Caco-2 (cell line): ENCODE results near the gene WDR27. TPM values are rescaled to one million over a fixed set of nuclear protein-coding genes. Genes with fewer than 3 reads are reported as not detected.

Experiments
- BruUV-seq: library from RNA; stranded (reverse); fragments of 400-500 nt; replicated peaks from 2 replicates; lab custom pipeline; 2021; lab: Mats Ljungman, UMichigan
- CTCF ChIA-PET: fragments of 300-600 bp; sonication (Branson Sonifier 250); formaldehyde crosslinking; loops from one replicate; lab custom pipeline; 2022; ENCODE audit warnings: antibody characterized with exemption; lab: Charles Lee
- POLR2A ChIA-PET: fragments of 300-600 bp; sonication (Branson Sonifier 250); formaldehyde crosslinking; loops from one replicate; lab custom pipeline; 2022; ENCODE audit warnings: antibody characterized with exemption; lab: Charles Lee
- DNase-seq, 2 experiments: peaks; one replicate each; pipeline versions ENCODE4 v3.0.0 to v3.0.0-alpha.2; 2020 to 2022
- H3K27me3 ChIP-seq: replicated peaks from 2 replicates; pipeline ENCODE4 v1.6.0; 2011; ENCODE audit warnings: low read length; ENCODE audit not compliant: control insufficient read depth, insufficient read depth
- H3K36me3 ChIP-seq: 2 replicates; pipeline ENCODE4 v1.5.1; 2011; ENCODE audit warnings: low read length; ENCODE audit not compliant: control insufficient read depth, insufficient read depth
- H3K4me1 ChIP-seq: fragments of 250-450 bp; sonication (Bioruptor Pico); 2 replicates; pipeline ENCODE4 v1.5.1; 2020; ENCODE audit warnings: mild to moderate bottlenecking
- H3K4me3 ChIP-seq: 2 replicates; pipeline ENCODE4 v1.5.1; 2011; ENCODE audit warnings: low read depth, mild to moderate bottlenecking, control low read depth, low read length
- H3K9me3 ChIP-seq: fragments of 250-450 bp; sonication (Bioruptor Pico); 2 replicates; pipeline ENCODE4 v1.5.1; 2020; ENCODE audit warnings: mild to moderate bottlenecking, moderate library complexity
- H3K27ac Mint-ChIP-seq: one replicate; pipeline ENCODE4 v1.8.0; 2022; ENCODE audit warnings: mixed read lengths; ENCODE audit not compliant: unreplicated experiment
- H3K27me3 Mint-ChIP-seq: one replicate; pipeline ENCODE4 v1.8.0; 2022; ENCODE audit warnings: mixed read lengths; ENCODE audit not compliant: insufficient read depth, unreplicated experiment
- H3K36me3 Mint-ChIP-seq: one replicate; pipeline ENCODE4 v1.8.0; 2022; ENCODE audit warnings: mild to moderate bottlenecking, mixed read lengths; ENCODE audit not compliant: insufficient read depth, unreplicated experiment
- H3K4me1 Mint-ChIP-seq: one replicate; pipeline ENCODE4 v1.8.0; 2022; ENCODE audit warnings: low read depth, mixed read lengths; ENCODE audit not compliant: unreplicated experiment
- H3K4me3 Mint-ChIP-seq: one replicate; pipeline ENCODE4 v1.8.0; 2022; ENCODE audit warnings: mild to moderate bottlenecking, moderate library complexity, mixed read lengths; ENCODE audit not compliant: unreplicated experiment
- H3K9me3 Mint-ChIP-seq: one replicate; pipeline ENCODE4 v1.8.0; 2022; ENCODE audit warnings: mixed read lengths; ENCODE audit not compliant: unreplicated experiment
- intact Hi-C: fragments of 100-400 bp; cut with micrococcal nuclease; formaldehyde crosslinking; loops from one replicate; pipeline ENCODE4 v1.10.0; 2022; ENCODE audit not compliant: unreplicated experiment
- total RNA-seq: library from RNA; stranded (reverse); gene quantifications from 2 replicates; pipeline ENCODE4 v1.2.3, GENCODE V29; 2022
- TF ChIP-seq, protein P1 (sequence below), 2 experiments: fragments of 200-600 bp in 1 of 2; IDR thresholded peaks; 1 replicate in 1 of 2; 2 replicates in 1 of 2; pipeline versions ENCODE4 v1.5.1 to v1.8.0; 2011 to 2022; ENCODE audit warnings: antibody characterized with exemption in 1 of 2, control low read depth in 1 of 2, inconsistent platforms in 1 of 2, low read depth in 1 of 2, low read length in 1 of 2, mild to moderate bottlenecking in 1 of 2, moderate library complexity in 1 of 2; ENCODE audit not compliant: insufficient read depth in 1 of 2, severe bottlenecking in 1 of 2, unreplicated experiment in 1 of 2

WDR27 gene
- total RNA-seq, 1 experiment from 2014 or later: 62.9 TPM

DNA sequence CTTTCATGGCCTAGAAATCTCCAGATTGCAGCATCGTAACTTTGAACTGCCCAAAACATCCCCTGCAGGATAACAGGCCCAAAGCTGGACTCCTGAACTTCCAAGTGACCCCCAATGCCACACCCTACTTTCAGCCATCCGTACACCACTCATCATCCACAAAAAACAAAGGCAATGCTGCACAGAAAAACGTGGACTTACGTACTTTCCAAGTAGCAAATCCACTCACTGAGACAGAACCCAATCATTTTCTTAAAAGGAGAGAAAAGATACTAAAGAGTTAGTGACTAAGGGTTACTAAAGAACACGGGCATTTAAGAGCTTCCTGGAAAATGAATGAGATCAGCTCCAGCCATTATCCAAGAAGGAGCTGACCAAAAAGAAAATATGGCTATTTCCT is 211.0 kb downstream of the WDR27 start:
- TF ChIP-seq, protein P1, sequence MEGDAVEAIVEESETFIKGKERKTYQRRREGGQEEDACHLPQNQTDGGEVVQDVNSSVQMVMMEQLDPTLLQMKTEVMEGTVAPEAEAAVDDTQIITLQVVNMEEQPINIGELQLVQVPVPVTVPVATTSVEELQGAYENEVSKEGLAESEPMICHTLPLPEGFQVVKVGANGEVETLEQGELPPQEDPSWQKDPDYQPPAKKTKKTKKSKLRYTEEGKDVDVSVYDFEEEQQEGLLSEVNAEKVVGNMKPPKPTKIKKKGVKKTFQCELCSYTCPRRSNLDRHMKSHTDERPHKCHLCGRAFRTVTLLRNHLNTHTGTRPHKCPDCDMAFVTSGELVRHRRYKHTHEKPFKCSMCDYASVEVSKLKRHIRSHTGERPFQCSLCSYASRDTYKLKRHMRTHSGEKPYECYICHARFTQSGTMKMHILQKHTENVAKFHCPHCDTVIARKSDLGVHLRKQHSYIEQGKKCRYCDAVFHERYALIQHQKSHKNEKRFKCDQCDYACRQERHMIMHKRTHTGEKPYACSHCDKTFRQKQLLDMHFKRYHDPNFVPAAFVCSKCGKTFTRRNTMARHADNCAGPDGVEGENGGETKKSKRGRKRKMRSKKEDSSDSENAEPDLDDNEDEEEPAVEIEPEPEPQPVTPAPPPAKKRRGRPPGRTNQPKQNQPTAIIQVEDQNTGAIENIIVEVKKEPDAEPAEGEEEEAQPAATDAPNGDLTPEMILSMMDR (IDR thresholded peaks at IDR 0.05; ENCODE audit: insufficient read depth in 1 of 2, low read depth in 1 of 2, low read length in 1 of 2, severe bottlenecking in 1 of 2, unreplicated experiment in 1 of 2): no peak
- Histone ChIP-seq H3K36me3 (no peaks in the 10 kb centered on the region), H3K27me3 (no peaks in the 10 kb centered on the region), H3K9me3 (no peaks in the 10 kb centered on the region), H3K4me3 (no peak overlapping the region), H3K4me1 (no peaks in the 10 kb centered on the region)
- no TSS peak for BruUV-seq
- Mint-ChIP-seq H3K4me1 (no peaks in the 10 kb centered on the region), H3K36me3 (no peaks in the 10 kb centered on the region), H3K27me3 (no peaks in the 10 kb centered on the region), H3K9me3 (no peaks in the 10 kb centered on the region), H3K4me3 (no peak overlapping the region), H3K27ac (no peak overlapping the region)
- ChIA-PET POLR2A (no interaction called here), CTCF (no interaction called here)
- intact Hi-C loops: no loop called here
- no peak for DNase-seq

- CTCF ChIA-PET: no interaction called here
- TF ChIP-seq, protein P1 (IDR thresholded peaks at IDR 0.05; ENCODE audit: insufficient read depth in 1 of 2, low read depth in 1 of 2, low read length in 1 of 2, severe bottlenecking in 1 of 2, unreplicated experiment in 1 of 2): no peak
- no TSS peak for BruUV-seq
- intact Hi-C loops: no loop called here
- Histone ChIP-seq H3K4me3 (no peak overlapping the region), H3K36me3 (no peaks in the 10 kb centered on the region), H3K4me1 (no peaks in the 10 kb centered on the region), H3K27me3 (no peaks in the 10 kb centered on the region), H3K9me3 (no peaks in the 10 kb centered on the region)
- no peaks in the 10 kb centered on the region for H3K27me3 Mint-ChIP-seq
- POLR2A ChIA-PET: no interaction called here
- no peaks in the 10 kb centered on the region for H3K9me3 Mint-ChIP-seq
- H3K27ac Mint-ChIP-seq: no peak overlapping the region
- no peaks in the 10 kb centered on the region for H3K4me1 Mint-ChIP-seq
- H3K36me3 Mint-ChIP-seq: no peaks in the 10 kb centered on the region
- no peak overlapping the region for H3K4me3 Mint-ChIP-seq
- no peak for DNase-seq
These were observed 211.6 kb downstream of the WDR27 start for GRCh38 chr6:169490246-169490641.

DNA sequence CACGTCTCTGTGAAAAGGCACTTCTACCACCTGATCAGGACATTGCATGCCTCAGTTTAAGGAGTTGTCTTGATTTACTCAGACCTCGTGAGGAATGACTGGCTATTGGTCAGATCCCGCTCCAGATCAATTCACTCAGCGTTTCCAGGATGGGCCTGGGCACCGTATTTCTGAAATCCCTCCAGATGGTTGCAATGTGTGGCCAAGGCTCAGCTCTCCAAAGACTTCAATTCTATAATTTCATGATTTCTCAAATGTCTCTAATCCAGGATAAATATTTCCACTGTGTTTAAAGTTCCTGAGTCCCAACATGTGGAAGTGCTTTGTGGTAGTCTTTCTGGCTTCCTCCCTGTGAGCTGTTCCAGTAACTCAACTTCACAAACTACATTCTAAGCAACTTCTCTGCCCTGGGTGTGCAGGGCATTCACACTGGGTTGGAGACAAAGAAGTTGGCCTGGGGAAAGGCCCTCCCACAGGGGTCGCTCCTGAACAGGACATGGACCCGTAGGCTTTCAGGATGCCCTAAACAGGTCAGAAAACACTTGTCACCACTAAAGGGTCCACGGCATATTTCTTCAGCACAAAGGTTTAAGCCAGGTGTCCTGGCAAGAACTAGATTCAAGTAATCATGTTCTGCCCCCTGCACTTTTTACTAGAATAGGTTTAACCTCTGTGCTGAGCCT is 212.1 kb downstream of the WDR27 start:
- Mint-ChIP-seq H3K27me3 (no peaks in the 10 kb centered on the region), H3K9me3 (no peaks in the 10 kb centered on the region), H3K4me3 (no peak overlapping the region), H3K36me3 (no peaks in the 10 kb centered on the region), H3K4me1 (no peaks in the 10 kb centered on the region), H3K27ac (no peak overlapping the region)
- Histone ChIP-seq H3K9me3 (no peaks in the 10 kb centered on the region), H3K36me3 (no peaks in the 10 kb centered on the region), H3K4me3 (no peak overlapping the region), H3K4me1 (no peaks in the 10 kb centered on the region), H3K27me3 (no peaks in the 10 kb centered on the region)
- CTCF ChIA-PET: no interaction called here
- TF ChIP-seq, protein P1 (IDR thresholded peaks at IDR 0.05; ENCODE audit: insufficient read depth in 1 of 2, low read depth in 1 of 2, low read length in 1 of 2, severe bottlenecking in 1 of 2, unreplicated experiment in 1 of 2): no peak
- DNase-seq: no peak
- no TSS peak for BruUV-seq
- intact Hi-C loops: no loop called here
- POLR2A ChIA-PET: no interaction called here
